HG03571 (cell line): Measurements from ENCODE around the gene LSM3.

Experiments used
- ATAC-seq: cut with Tn5 transposase; IDR thresholded peaks from one replicate; pipeline ENCODE4 v1.9.1; 2021; ENCODE audit not compliant: unreplicated experiment

Gene LSM3

GRCh38 chr3:14178247-14179113 is at the start of gene LSM3, which contains the start of gene XPC:
Gene LSM3, plus strand, starts transcription at chr3:14178817. Its CDS starts 44 bp downstream, at chr3:14178861.
Gene XPC, minus strand, starts transcription at chr3:14178601. Its CDS starts 33 bp downstream, at chr3:14178568.
- peak; percentile 93 for ATAC-seq

GRCh38 chr3:14129296-14129695 is 49.3 kb upstream of the LSM3 start:
- no peak for ATAC-seq

GRCh38 chr3:14130230-14130629 is 48.4 kb upstream of the LSM3 start:
- no peak for ATAC-seq

GRCh38 chr3:14130707-14131106 is 47.9 kb upstream of the LSM3 start:
- no peak for ATAC-seq

GRCh38 chr3:14131134-14131533 is 47.5 kb upstream of the LSM3 start:
- no peak for ATAC-seq

GRCh38 chr3:14132120-14132519 is 46.5 kb upstream of the LSM3 start:
- no peak for ATAC-seq

- no peak for ATAC-seq
Measured at GRCh38 chr3:14132689-14133088, 45.9 kb upstream of the LSM3 start.

GRCh38 chr3:14133188-14133800 is 45.3 kb upstream of the LSM3 start:
- ATAC-seq, result no peak

GRCh38 chr3:14133876-14134275 is 44.7 kb upstream of the LSM3 start:
- ATAC-seq, result no peak

- no peak for ATAC-seq
Measured at GRCh38 chr3:14134291-14134690, 44.3 kb upstream of the LSM3 start.

- no peak for ATAC-seq
Measured at GRCh38 chr3:14135581-14135980, 43.0 kb upstream of the LSM3 start.

- no peak for ATAC-seq
Measured at GRCh38 chr3:14137004-14137403, 41.6 kb upstream of the LSM3 start.

- no peak for ATAC-seq
Measured at GRCh38 chr3:14137445-14137844, 41.2 kb upstream of the LSM3 start.

- ATAC-seq, result no peak
Measured at GRCh38 chr3:14138109-14138877, 40.3 kb upstream of the LSM3 start.

- ATAC-seq, result no peak
Measured at GRCh38 chr3:14138878-14139655, 39.5 kb upstream of the LSM3 start.

GRCh38 chr3:14139771-14140170 is 38.8 kb upstream of the LSM3 start:
- no peak for ATAC-seq

- ATAC-seq, result no peak
Measured at GRCh38 chr3:14140668-14141067, 37.9 kb upstream of the LSM3 start.

- no peak for ATAC-seq
Measured at GRCh38 chr3:14141144-14141543, 37.5 kb upstream of the LSM3 start.

GRCh38 chr3:14141602-14142341 is 36.8 kb upstream of the LSM3 start:
- ATAC-seq, result no peak
